Esophagus squamous epithelium (tissue), 4 donors: ENCODE measurements around the gene GAS7.

Experiments used
- POLR2A ChIP-seq, 4 donors: fragments of 450-650 bp; IDR thresholded peaks; one replicate each; pipeline ENCODE4 v1.6.1; 2017; ENCODE audit warnings: antibody characterized with exemption in 4 of 4, mild to moderate bottlenecking in 4 of 4, moderate library complexity in 3 of 4
- TF ChIP-seq, protein P1 (sequence below), 6 experiments: fragments of 450-650 bp in 4 of 6; fragments of 200-600 bp in 2 of 6; sonication (generic) in 2 of 6; IDR thresholded peaks; one replicate each; pipeline ENCODE4 v1.5.1; 2016 to 2019; ENCODE audit warnings: antibody characterized with exemption in 6 of 6, mild to moderate bottlenecking in 4 of 6, moderate library complexity in 4 of 6

GRCh38 chr17:10105513-10106001 is 92.8 kb downstream of the GAS7 start:
- TF ChIP-seq, protein P1, sequence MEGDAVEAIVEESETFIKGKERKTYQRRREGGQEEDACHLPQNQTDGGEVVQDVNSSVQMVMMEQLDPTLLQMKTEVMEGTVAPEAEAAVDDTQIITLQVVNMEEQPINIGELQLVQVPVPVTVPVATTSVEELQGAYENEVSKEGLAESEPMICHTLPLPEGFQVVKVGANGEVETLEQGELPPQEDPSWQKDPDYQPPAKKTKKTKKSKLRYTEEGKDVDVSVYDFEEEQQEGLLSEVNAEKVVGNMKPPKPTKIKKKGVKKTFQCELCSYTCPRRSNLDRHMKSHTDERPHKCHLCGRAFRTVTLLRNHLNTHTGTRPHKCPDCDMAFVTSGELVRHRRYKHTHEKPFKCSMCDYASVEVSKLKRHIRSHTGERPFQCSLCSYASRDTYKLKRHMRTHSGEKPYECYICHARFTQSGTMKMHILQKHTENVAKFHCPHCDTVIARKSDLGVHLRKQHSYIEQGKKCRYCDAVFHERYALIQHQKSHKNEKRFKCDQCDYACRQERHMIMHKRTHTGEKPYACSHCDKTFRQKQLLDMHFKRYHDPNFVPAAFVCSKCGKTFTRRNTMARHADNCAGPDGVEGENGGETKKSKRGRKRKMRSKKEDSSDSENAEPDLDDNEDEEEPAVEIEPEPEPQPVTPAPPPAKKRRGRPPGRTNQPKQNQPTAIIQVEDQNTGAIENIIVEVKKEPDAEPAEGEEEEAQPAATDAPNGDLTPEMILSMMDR (IDR thresholded peaks at IDR 0.05): no peak
- TF ChIP-seq POLR2A (IDR thresholded peaks at IDR 0.05): no peak
